Left hindlimb (tissue), 1 donor: ENCODE data around the gene STING1.
"Not testable (repeated sequence)": the region's sequence is repeated elsewhere in the genome, so short reads cannot be mapped to it uniquely, and the experiment has no call there.

Experiments
- DNase-seq: peaks from one replicate; pipeline ENCODE4 v3.0.0-alpha.2; 2018

STING1 gene

DNA sequence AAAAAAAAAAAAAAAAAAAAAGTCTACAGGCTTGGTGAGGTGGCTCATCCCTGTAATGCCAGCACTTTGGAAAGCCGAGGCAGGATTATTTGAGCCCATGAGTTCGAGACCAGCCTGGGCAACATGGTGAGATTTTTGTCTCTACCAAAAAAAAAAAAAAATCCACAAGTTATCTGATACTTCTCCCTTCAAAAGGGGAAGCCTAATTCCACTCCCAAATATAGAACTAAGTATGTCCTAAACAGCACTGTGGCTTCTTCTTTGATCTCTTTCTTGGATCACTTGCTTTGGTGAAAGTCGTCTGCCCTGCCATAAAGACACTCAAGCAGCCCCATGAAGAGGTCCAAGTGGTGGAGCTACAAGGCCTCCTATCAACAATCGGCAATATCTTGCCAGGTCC, 18.8 kb upstream of the STING1 start:
- DNase-seq = no peak

DNA sequence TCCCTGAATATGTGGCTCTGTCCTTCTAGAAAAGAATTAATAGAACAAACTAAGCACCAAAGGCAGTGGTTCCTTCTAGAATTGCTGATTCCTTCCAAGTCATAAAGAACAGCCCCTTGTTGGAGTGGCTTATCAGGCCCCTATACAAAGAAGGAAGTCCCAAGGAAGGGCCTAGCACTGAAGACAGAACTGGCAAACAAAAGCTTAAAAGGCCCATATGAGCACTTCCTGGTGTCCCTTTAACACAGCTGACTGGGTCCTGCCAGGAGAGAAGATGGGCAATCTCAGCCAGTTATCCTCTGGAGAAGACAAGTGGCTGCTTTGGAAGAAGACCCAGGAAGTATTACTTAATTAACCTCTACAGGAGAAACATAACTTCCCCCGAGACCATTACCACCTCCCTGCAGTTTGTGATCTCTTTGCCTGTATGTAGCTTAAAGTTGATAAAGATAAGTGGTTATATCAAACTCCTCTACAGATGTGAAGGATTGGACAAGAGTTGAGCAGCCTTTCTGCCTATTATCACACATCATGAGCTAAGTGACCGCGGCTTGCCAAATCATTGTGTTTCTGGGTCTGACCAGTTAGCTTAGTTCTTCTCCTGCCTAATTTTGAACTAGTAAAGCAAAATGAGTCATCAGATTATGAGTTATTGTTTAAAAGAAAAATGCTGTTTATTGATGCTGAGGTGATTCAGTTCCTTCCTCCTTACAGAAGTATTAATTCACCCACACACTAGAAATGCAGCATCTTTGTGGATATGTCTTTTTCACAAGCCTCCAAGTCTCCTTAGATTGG, 13.3 kb upstream of the STING1 start:
- no peak for DNase-seq

DNA sequence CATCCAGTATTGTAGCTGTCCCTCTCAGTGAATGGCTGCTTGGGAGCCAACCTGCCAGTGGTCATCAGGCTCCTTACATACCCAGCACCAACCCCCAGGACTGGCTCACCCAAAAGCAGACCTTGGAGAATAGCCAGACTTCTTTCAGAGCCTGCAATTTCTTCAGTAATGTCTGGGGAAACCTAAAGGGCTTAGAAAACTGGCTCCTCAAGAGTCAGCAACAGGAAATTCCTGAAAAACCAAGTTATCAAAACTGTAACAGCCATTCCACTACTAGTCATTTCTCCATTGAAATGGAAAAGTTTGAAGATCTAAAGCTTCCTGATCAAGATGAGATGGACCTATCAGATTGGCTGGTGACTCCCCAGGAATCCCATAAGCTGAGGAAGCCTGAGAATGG, 12.3 kb upstream of the STING1 start:
- DNase-seq = no peak

DNA sequence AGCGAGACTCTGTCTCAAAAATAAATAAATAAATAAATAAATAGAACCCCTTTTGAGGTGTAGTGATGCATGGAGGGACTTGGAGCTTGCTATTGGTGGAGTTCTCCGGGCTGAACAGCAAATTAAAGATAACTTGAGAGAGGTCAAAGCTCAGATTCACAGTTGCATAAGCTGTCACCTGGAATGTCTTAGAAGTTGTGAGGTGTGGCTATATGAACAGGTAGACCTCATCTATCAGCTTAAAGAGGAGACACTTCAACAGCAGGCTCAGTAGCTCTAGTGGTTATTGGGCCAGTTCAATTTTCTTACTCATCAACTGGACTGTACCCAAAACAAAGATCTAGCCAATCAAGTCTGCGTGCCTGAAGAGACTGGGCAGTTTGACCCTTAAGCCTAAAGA, 11.7 kb upstream of the STING1 start:
- DNase-seq = no peak

DNA sequence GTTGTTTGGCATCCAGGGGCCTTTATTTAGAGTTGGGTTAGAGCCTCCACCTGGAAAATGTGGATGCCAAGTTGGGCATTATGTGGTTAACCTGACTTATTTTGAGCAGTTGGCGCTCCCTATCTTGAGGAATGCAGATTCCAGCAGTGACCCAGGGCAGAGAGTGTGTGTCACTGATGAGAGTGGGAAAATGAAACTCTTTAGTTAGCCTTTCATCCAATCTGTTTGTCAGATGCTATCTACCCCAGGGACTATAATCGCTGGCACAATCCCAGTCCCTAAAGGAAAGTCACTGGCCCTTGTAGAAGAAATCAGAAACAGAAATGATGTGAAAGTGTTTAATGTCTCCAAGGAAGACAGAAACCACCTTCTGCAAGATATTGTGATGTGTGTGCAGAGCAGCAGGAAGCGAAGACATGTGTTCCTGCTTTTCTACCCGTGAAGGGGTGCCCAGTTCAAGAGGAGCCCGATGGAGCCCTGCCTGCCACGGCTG, 10.2 kb upstream of the STING1 start:
- no peak for DNase-seq

DNA sequence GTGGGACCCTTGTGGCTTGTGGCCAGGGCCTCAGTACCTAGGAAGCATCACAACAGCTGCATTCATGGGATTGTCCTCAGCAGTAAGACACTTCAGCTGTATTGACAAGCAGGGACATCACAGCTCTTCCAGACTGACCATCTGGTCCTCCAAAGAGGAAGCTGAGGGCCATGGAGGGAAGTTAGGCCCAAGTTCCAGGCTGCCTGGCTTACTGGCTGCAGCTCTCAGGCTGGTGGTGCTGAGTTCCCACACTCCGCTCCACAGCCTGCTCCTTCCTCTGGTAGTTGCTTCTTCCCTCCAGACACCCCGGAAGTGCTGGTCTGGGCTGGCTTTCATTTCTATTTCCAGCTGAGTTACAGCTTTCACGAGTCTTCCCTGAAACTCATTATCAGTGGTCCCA, 5.7 kb upstream of the STING1 start:
- no peak for DNase-seq

DNA sequence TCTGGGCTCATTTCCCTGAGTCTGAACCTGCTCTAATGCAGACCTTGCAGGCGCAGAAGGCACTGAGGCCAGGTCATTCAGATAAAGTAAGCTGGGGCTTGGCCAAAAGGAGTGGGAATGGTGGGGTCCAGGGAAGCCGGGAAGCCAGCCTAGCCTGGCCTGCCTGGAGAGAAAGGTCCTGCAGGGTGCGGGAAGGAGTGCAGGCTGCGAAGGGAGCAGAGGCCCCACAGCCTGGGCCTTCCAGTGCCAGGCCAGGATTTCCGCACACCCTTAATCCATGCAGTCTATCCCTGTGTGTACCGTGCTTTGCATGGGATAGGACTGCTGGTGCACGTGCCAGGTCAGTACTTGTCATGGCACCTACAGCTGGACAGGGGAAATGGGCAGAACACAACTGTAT, 3.6 kb upstream of the STING1 start:
- no peak for DNase-seq

DNA sequence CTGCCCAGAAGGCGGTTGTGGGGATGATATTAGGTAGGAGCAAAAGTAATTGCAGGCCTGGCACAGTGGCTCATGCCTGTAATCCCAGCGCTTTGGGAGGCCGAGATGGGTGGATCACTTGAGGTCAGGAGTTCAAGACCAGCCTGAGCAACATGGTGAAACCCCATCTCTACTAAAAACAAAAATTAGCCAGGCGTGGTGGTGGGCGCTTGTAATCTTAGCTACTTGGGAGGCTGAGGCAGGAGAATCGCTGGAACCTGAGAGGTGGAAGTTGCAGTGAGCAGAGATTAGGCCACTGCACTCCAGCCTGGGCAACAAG, 291 bp upstream of the STING1 start:
- not testable (repeated sequence) for DNase-seq

DNA sequence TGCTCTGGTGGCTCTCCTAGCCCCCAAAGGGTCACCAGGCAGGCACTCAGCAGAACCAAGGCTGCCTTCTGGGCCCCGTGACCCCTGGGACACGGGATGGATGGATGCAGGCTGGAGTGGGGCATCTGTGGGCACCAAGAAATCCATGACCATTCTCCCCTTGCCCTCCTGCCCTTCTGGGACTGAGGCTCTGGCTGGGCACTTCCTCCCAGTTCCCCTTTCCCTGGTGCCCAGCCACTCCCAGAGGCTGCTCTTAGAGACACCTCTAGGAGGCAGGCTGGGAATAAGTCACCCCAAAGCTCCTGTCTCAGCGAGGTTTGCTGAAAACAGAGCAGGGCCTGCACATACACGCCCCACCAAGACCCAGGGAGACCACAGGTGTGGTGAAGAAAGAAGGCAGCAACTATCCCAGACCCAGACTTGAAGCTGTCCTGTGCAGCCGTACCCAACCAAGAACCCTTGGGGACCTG, 943 bp downstream of the STING1 start:
- no peak for DNase-seq

DNA sequence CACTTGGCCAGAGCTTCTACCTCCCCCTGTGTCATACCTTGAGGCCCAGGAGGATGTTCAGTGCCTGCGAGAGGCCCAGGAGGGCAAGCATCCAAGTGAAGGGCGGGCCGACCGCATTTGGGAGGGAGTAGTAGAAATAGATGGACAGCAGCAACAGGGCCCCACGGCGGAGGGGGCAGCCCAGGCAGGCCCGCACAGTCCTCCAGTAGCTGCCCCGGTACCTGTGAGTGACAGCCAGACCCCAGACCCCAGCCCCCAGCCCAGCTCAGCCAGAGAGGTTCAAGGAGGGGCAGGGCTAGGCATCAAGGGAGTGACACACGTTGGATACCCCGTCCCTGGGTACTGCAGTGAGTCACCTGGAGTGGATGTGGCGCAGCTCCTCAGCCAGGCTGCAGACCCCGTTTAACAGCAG, 1.4 kb downstream of the STING1 start:
- DNase-seq = peak; percentile 86

DNA sequence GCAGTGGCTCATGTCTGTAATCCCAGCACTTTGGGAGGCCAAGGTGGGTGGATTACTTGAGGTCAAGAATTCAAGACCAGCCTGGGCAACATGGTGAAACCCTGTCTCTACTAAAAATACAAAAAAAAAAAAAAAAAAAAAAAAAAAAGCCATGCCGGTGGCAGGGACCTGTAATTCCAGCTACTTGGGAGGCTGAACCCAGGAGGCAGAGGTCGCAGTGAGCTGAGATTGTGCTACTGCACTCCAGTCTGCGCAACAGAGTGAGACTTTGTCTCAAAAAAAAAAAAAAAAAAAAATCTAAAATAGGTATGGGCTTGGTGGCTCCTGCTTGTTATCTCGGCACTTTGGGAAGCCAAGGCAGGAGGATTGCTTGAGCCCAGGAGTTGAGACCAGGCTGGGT, 2.8 kb downstream of the STING1 start:
- not testable (repeated sequence) for DNase-seq

DNA sequence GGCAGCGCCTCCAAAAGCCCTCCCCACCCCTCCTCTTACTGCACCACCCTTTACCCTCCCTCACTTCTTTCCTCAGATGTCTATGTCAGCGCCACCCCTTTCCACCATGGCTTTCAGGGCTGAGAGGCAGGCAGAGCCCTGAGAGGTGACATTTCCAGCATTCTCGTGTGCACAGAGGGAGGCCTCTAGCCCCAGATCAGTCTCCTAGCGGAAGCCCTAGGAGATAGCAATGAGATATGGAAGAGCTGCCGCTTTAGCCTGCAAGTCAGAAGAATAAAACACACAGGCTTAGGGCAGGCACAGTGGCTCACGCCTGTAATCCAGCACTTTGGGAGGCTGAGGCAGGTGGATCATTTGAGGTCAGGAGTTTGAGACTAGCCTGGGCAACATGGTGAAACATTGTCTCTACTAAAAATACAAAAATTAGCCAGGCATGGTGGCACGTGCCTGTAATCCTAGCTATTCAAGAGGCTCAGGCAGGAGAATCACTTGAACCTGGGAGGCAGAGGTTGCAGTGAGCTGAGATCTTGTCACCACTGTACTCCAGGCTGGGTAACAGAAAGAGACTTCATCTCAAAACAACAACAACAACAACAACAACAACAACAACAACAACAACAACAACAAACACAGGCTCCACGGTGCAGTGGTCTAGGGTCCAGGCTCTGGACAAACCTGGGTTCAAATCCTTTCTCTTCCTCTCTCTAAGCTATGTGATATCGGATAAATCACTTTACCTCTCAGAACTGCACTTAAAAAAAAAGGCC, 3.7 kb downstream of the STING1 start:
- DNase-seq = not testable (repeated sequence)

DNA sequence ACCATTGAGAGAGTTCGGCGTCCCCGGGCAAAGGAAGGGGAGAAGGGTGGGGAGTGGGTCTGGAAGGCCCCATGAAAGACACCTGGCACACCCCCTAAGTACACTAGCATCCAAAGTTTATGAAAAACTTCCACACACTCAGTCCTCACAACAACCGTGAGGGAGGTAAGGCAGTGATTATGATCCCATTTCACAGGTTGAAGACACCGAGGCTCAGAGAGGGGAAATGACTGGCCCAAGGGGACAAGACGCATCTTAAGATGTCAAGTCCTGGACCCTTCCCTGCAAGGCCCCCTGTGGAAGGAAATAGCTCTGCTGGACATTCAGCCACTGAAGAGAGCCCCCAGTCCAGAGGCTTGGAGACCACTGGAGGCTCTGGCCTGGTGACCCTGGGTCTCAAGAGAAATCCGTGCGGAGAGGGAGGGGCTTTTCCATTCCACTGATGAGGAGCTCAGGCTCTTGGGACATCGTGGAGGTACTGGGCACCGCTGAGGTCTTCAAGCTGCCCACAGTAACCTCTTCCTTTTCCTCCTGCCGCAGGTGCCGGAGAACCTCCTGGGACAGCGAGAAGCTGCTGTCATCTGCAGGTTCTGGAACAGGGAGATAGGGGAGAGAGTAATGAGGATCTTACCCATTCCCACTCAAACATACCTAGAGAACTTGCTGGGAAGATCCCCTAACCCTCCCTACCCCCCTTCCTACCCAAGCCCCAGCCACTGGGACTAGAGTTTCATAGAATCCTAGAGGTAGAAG, 6.5 kb downstream of the STING1 start:
- DNase-seq = no peak

DNA sequence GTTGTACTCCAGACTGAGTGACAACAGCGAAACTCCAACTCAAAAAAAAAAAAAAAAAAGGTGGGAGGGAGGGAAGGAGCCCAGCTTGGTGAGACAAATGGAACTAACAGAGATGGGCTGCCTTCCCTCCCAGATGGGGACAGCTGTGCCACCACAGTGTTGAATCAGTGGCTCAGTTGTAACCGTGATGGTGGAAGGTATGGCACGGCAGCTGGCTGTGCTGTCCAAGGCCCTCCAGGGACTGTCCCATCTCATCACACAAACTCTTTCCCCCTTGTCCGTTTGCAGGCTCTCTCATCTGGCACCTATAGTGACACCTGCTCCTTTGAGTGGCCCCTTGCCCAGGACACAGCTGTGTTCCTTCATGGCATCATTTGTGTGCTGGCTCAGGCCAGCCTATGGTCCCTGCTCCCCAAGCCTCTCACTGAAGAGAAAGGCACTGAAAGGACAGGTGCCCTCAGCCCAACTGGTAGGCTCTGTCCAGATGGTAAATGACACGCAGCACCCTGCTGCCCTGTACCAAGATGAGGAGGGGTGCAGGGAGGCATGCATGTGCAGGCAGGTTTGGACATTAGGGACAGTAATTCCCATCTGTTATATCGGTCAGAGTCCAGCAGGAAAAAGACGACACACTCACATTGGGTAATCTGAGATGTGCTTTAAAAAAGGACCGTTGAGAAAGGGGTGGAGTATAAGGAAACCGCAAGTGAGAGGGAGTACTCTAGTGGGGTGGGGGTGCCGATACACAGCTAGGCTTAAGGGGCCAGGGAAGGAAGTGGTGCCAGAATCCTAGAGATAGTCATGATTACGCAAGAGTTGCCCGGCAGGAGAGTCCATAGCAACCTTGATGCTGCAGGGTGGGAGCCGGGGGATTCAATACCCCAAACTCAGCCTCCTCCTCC, 7.4 kb downstream of the STING1 start:
- peak; percentile 53 for DNase-seq

DNA sequence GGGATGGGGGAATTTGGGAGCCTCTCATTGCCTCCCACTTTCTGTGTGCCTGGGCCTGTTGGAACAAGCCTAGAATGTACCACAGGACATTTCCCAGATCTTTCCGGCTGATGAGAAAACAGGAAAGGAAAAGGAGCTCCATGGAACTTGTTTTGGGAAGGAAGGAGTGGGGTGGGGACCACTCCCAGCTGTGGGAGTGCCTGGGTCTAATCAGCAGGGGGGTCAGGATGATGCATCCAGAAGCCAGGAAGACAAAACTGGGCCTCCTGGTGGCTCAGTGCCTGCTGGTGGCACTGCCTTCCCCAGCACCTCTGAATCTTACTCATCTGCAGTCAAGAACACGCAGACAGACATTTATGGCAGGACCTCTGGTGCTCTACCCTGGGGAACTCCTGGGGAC, 9.0 kb downstream of the STING1 start:
- DNase-seq = no peak

DNA sequence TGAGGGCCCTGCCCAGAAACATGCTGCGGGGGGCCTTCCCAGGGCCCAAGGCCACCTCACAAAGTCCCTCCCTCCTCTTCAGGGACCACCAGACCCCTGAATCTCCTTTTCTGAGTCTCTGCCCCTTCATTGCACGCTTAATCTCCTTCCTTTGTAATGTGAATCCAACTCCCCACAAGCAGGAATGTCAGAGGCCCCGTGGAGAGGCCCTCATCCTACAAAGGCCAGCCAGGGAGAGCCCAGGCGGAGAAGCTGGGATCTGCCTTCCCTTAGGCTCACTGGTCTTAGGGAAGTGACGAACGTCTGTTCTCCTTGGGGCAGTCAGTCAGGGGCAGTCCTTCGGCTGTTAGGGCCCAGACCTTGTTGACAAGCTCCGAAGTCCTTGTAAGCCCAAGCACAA, 9.5 kb downstream of the STING1 start:
- no peak for DNase-seq

DNA sequence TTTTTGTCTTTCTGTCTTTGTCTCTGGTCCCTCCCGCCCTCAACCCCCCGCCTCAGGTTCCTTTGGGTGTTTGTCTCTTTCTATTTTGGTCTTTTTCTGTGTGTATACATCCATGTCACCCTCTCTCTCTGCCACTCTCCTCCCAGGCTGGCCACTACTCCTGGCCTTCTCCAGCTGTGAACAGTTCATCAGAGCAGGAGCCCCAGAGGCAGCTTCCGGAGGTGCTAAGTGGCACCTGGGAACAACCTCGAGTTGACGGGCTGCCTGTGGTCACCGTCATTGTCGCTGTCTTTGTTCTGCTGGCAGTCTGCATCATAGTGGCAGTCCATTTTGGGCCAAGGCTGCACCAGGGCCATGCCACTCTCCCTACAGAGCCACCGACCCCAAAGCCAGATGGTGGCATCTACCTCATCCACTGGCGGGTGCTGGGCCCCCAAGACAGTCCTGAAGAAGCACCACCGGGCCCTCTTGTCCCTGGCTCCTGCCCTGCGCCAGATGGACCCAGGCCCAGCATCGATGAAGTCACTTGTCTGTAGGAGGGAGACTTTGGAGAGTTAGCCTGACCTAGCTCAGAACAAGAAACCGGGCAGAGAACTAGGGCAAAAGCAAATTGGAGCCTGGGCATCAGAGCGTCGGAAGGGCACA, 10.1 kb downstream of the STING1 start:
- no peak for DNase-seq

DNA sequence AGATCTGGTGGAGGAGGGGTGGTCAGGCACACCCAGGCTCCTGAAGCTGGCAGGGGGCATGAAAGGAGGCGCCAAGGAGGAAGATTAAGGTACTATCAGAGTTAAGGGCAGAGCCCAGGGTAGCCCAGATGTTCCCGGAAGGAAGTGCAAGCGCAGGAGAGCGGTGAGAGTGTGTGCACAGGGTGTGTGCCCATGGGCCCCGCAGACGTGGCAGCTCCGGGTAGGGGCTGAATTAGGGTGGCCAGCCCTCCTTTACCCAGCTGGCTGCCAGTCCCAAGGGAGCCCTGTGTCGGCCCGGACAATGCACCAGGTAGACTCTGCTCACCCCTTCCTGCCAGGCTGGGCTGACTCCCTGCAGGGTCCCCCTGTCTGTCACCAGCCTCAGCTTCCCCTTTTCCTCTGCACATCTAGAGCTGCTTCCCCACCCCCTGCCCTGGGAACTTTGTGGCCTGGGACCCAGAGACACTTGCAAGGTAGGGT, 11.7 kb downstream of the STING1 start, which contains the start of gene SMIM33:
Gene SMIM33, plus strand, starts transcription at position 184 of the 480 bp plus-strand sequence. Its CDS starts 118 bp downstream, at position 302.
- no peak for DNase-seq

DNA sequence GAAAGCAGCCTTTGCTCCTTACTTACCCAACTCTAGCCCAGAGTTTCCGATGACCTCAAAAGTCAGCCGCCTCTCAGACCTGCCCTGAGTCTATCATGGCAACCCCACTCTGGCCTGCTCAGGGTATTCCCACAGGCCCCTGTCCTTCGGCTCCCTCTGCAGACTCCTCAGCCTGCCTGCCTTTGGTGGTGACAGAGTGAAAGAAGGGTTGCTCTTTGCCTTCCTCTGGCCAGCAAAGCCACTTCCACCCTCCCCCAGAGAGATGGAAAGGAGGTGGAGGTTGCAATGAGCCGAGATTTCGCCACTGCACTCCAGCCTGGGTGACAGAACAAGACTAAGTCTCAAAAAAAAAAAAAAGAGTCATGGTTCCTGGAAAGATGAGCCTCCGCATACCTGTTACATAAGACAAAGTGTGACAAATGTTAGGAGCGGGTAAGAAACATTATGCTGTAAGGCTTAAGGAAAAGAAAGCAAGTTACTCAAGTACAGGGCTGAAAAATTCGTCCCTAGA, 14.1 kb downstream of the STING1 start:
- DNase-seq = no peak

DNA sequence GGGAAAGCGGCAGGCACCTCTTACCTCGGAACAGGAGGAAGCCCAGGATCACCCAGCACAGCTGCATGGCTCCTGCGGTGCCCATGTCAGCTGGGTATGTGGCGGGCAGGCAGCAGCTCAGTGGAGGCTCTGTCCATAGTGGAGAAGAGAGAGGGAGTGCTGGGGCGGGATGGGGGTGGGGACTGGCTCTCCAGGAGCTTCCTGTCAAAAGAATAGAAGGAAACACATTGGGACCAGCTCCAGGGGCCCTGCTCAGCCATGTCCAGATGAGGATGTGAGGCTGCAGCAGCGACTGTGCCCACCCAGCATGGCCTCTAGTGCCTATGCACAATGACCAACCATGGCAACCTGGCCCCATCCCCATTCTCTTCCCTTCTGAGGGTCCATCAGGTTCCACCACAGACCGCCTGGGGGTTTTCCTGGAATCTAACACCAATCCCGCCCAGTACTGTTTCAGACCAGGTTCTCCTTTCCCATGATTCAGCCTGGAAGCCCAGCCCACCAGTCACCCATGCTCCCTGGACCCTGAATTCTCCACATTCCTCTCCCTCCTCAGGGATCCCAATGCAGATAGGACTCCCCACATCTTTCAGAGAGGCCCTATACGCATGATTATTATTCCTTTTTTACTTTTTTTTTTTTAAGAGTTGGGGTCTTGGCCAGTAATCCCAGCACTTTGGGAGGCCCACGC, 19.8 kb downstream of the STING1 start, which contains the start of gene ECSCR:
Gene ECSCR, minus strand, starts transcription at position 158 of the 691 bp plus-strand sequence. Its CDS starts 73 bp downstream, at position 85.
- no peak for DNase-seq

DNA sequence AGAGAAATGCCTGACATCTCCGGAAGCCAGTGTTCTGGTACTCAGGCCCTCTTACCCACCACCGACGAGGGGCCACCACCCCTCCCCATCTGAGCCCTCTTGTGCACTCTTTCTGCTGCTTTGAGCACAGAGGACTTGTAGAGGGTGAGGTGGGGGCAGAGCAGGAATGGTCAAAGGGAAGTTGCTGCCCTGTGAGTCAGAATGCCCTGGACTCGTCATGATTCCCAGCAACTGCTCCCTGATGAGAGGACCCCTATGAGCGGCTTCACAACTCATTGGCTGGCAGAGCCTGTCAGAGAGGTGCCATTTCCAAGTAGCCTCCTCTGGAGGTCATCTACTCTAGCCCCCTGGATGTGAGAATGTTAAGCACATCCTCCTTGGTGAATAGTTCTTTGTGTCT, 20.9 kb downstream of the STING1 start:
- DNase-seq = no peak
